ENCODE data around the gene ACKR2. TPM values are rescaled to one million over a fixed set of nuclear protein-coding genes. Genes with fewer than 3 reads are reported as not detected.
A peak's percentile ranks its signal among the peaks of the same experiment; 100 is the strongest.

Gene ACKR2
- total and polyA plus RNA-seq, 2 of the 13 experiments (the other 11 are each of a cell fraction or from before 2014, with no cell fraction given) = 1.1 to 1.9 TPM

DNA sequence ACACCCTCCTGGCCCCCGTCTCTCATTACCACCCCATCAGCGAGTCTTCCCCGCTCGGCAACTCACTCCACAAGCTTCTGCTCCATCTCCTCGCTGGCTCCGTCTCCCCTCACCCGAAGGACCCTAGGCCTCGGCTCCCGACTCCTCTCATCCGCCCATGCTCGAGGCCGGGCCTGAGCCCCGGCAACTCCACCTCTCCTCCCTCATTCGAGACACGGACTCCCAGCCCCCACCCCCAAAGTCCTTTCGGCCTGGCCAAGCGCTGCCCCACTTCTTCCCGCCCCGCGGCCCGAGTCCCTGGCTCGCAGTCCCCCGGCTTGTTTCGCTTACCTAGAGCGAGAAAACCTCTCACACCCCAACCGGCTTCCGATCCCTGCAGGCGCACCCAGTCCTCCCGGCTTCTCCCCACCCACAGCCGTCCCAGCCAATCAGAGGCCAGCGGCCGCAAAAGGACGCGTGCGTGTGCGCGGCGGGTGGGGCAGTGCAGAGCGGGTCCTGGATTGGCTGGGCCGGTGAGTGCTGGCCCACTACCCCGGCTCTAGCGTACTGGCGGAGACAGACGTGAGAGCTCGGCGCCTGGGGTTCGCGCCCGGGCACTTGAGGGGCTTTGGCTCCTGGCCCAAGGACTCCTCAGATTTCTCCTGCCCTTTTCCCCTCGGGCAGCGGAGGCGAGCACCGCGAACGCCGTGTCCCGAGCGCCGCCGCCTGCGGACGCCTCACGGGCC is 5.0 kb upstream of the ACKR2 start, which contains the start of gene HIGD1A (continued):
- no peak for TF ChIP-seq SRSF9 (IDR thresholded peaks at IDR 0.05; ENCODE audit: borderline replicate concordance, insufficient read depth, low read depth, low read length, poor library complexity, severe bottlenecking)
- no peak; the same call in 1 of the 2 replicates for TF ChIP-seq ZNF746 (CRISPR knock-in tag; IDR thresholded peaks at IDR 0.05)
- TF ChIP-seq E2F5 (CRISPR knock-in tag; conservative IDR thresholded peaks at IDR 0.05) = 0 out of 2 replicates have a peak, but pooled peaks have one; percentile 22
- TF ChIP-seq BHLHE40 (IDR thresholded peaks at IDR 0.05; ENCODE audit: low read length) = peak; percentile 64
- TF ChIP-seq, protein P1, sequence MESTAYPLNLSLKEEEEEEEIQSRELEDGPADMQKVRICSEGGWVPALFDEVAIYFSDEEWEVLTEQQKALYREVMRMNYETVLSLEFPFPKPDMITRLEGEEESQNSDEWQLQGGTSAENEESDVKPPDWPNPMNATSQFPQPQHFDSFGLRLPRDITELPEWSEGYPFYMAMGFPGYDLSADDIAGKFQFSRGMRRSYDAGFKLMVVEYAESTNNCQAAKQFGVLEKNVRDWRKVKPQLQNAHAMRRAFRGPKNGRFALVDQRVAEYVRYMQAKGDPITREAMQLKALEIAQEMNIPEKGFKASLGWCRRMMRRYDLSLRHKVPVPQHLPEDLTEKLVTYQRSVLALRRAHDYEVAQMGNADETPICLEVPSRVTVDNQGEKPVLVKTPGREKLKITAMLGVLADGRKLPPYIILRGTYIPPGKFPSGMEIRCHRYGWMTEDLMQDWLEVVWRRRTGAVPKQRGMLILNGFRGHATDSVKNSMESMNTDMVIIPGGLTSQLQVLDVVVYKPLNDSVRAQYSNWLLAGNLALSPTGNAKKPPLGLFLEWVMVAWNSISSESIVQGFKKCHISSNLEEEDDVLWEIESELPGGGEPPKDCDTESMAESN (CRISPR knock-in tag; conservative IDR thresholded peaks at IDR 0.05) = peak; percentile 70
- TF ChIP-seq, protein P2, sequence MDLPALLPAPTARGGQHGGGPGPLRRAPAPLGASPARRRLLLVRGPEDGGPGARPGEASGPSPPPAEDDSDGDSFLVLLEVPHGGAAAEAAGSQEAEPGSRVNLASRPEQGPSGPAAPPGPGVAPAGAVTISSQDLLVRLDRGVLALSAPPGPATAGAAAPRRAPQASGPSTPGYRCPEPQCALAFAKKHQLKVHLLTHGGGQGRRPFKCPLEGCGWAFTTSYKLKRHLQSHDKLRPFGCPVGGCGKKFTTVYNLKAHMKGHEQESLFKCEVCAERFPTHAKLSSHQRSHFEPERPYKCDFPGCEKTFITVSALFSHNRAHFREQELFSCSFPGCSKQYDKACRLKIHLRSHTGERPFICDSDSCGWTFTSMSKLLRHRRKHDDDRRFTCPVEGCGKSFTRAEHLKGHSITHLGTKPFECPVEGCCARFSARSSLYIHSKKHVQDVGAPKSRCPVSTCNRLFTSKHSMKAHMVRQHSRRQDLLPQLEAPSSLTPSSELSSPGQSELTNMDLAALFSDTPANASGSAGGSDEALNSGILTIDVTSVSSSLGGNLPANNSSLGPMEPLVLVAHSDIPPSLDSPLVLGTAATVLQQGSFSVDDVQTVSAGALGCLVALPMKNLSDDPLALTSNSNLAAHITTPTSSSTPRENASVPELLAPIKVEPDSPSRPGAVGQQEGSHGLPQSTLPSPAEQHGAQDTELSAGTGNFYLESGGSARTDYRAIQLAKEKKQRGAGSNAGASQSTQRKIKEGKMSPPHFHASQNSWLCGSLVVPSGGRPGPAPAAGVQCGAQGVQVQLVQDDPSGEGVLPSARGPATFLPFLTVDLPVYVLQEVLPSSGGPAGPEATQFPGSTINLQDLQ (CRISPR knock-in tag; IDR thresholded peaks at IDR 0.05) = no peak
- peak; percentile 71; the same call in 1 of the 2 replicates for TF ChIP-seq ZNF790 (CRISPR knock-in tag; IDR thresholded peaks at IDR 0.05; ENCODE audit: borderline replicate concordance)
- TF ChIP-seq ZNF292 (CRISPR knock-in tag; IDR thresholded peaks at IDR 0.05; ENCODE audit: borderline replicate concordance, low read depth) = 0 out of 2 replicates have a peak, but pooled peaks have one; percentile 28
- TF ChIP-seq PRDM4 (CRISPR knock-in tag; IDR thresholded peaks at IDR 0.05; ENCODE audit: borderline replicate concordance) = no peak
- 0 out of 2 replicates have a peak, but pooled peaks have one; percentile 74 for TF ChIP-seq ISX (CRISPR knock-in tag; conservative IDR thresholded peaks at IDR 0.05)
- TF ChIP-seq ZNF260 (CRISPR knock-in tag; IDR thresholded peaks at IDR 0.05; ENCODE audit: borderline replicate concordance, low read depth) = no peak
- TF ChIP-seq TFDP1 (CRISPR knock-in tag; IDR thresholded peaks at IDR 0.05; ENCODE audit: borderline replicate concordance) = peak; percentile 29; the same call in 1 of the 2 replicates
- TF ChIP-seq, protein P3, sequence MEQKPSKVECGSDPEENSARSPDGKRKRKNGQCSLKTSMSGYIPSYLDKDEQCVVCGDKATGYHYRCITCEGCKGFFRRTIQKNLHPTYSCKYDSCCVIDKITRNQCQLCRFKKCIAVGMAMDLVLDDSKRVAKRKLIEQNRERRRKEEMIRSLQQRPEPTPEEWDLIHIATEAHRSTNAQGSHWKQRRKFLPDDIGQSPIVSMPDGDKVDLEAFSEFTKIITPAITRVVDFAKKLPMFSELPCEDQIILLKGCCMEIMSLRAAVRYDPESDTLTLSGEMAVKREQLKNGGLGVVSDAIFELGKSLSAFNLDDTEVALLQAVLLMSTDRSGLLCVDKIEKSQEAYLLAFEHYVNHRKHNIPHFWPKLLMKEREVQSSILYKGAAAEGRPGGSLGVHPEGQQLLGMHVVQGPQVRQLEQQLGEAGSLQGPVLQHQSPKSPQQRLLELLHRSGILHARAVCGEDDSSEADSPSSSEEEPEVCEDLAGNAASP (CRISPR knock-in tag; IDR thresholded peaks at IDR 0.05; ENCODE audit: borderline replicate concordance) = 0 out of 2 replicates have a peak, but pooled peaks have one; percentile 23
- TF ChIP-seq ADNP (CRISPR knock-in tag; IDR thresholded peaks at IDR 0.05) = no peak
